H1 (cell line): ENCODE measurements around the gene MEGF11.

Source experiments
- CREB1 ChIP-seq: IDR thresholded peaks from 2 replicates; pipeline ENCODE4 v1.6.1; 2012; ENCODE audit warnings: inconsistent platforms
- CTCF ChIP-seq, 3 experiments: IDR thresholded peaks; 1 replicate in 2 of 3; 2 replicates in 1 of 3; pipeline versions ENCODE4 v1.5.1 to v1.6.1; 2011; ENCODE audit warnings: low read length in 3 of 3, mild to moderate bottlenecking in 3 of 3, inconsistent platforms in 2 of 3, low read depth in 1 of 3, moderate library complexity in 1 of 3; ENCODE audit not compliant: insufficient read depth in 1 of 3; ENCODE audit errors: control extremely low read depth in 1 of 3
- EGR1 ChIP-seq: IDR thresholded peaks from 2 replicates; pipeline ENCODE4 v1.6.1; 2011; ENCODE audit warnings: low read depth, low read length, borderline replicate concordance
- JUND ChIP-seq: IDR thresholded peaks from 2 replicates; pipeline ENCODE4 v1.6.1; 2011; ENCODE audit warnings: mild to moderate bottlenecking, improper control_type of control experiment, low read length
- KDM1A ChIP-seq: fragments of 200-600, 300-600 bp; sonication (generic); IDR thresholded peaks from 2 replicates; pipeline ENCODE4 v1.7.1; 2016; ENCODE audit warnings: mild to moderate bottlenecking, low read length, borderline replicate concordance
- MAX ChIP-seq: IDR thresholded peaks from 2 replicates; pipeline ENCODE4 v1.6.1; 2012; ENCODE audit warnings: inconsistent platforms
- POLR2AphosphoS5 ChIP-seq: IDR thresholded peaks from 2 replicates; pipeline ENCODE4 v1.6.1; 2011; ENCODE audit warnings: low read depth, low read length
- SRF ChIP-seq: IDR thresholded peaks from 2 replicates; pipeline ENCODE4 v1.6.1; 2011; ENCODE audit warnings: mild to moderate bottlenecking, low read depth, low read length, moderate library complexity

GRCh38 chr15:66067687-66068086, 185.9 kb downstream of the MEGF11 start:
- TF ChIP-seq KDM1A (peak; percentile 89), JUND (peak; percentile 33; the same call in 1 of the 2 replicates), CREB1 (no peak), CTCF (IDR thresholded peaks at IDR 0.05; ENCODE audit: control extremely low read depth in 1 of 3, insufficient read depth in 1 of 3, low read depth in 1 of 3, low read length in 3 of 3) (no peak), SRF (no peak), EGR1 (no peak), MAX (peak; percentile 88), POLR2AphosphoS5 (no peak)
